Hepatocyte (in vitro differentiated cells): ENCODE results near the gene FHIP1B. TPM values are rescaled to one million over a fixed set of nuclear protein-coding genes. Genes with fewer than 3 reads are reported as not detected.
A peak's percentile ranks its signal among the peaks of the same experiment; 100 is the strongest.

Source experiments
- DNase-seq: peaks from one replicate; pipeline ENCODE4 v3.0.0-alpha.2; 2016; ENCODE audit warnings: low spot score
- H2AFZ ChIP-seq: fragments of 200-600 bp; sonication (generic); 2 replicates; pipeline ENCODE4 v1.6.0; 2016; ENCODE audit warnings: antibody characterized with exemption, mild to moderate bottlenecking
- H3K27ac ChIP-seq: fragments of 200-600 bp; sonication (generic); 2 replicates; pipeline ENCODE4 v1.5.1; 2016; ENCODE audit warnings: mild to moderate bottlenecking
- H3K27me3 ChIP-seq: fragments of 200-600 bp; sonication (generic); 2 replicates; pipeline ENCODE4 v1.6.1; 2016
- H3K36me3 ChIP-seq: fragments of 200-600 bp; sonication (generic); replicated peaks from 2 replicates; pipeline ENCODE4 v1.5.1; 2016; ENCODE audit warnings: low read depth; ENCODE audit not compliant: insufficient read depth
- H3K4me1 ChIP-seq: fragments of 200-600 bp; sonication (generic); 2 replicates; pipeline ENCODE4 v1.5.1; 2016; ENCODE audit warnings: mild to moderate bottlenecking, moderate library complexity; ENCODE audit not compliant: insufficient read depth
- H3K4me2 ChIP-seq: fragments of 200-600 bp; sonication (generic); 2 replicates; pipeline ENCODE4 v1.6.0; 2016
- H3K4me3 ChIP-seq: fragments of 200-600 bp; sonication (generic); 2 replicates; pipeline ENCODE4 v1.5.1; 2016; ENCODE audit warnings: mild to moderate bottlenecking
- H3K79me2 ChIP-seq: fragments of 200-600 bp; sonication (generic); 2 replicates; pipeline ENCODE4 v1.6.0; 2017; ENCODE audit warnings: mild to moderate bottlenecking
- H3K9me2 ChIP-seq: fragments of 200-600 bp; sonication (generic); replicated peaks from 2 replicates; pipeline ENCODE4 v1.6.0; 2017; ENCODE audit warnings: mild to moderate bottlenecking; ENCODE audit not compliant: insufficient read depth
- H3K9me3 ChIP-seq: fragments of 200-600 bp; sonication (generic); 2 replicates; pipeline ENCODE4 v1.5.1; 2016; ENCODE audit warnings: low read depth, mild to moderate bottlenecking
- H4K20me1 ChIP-seq: fragments of 200-600 bp; sonication (generic); 2 replicates; pipeline ENCODE4 v1.6.0; 2016; ENCODE audit warnings: mild to moderate bottlenecking; ENCODE audit not compliant: insufficient read depth, poor library complexity, severe bottlenecking
- EZH2 ChIP-seq: fragments of 200-600 bp; sonication (generic); IDR thresholded peaks from 2 replicates; pipeline ENCODE4 v1.6.1; 2016; ENCODE audit warnings: antibody characterized with exemption, mild to moderate bottlenecking, borderline replicate concordance
- EZH2phosphoT487 ChIP-seq: fragments of 200-600 bp; sonication (generic); IDR thresholded peaks from one replicate; pipeline ENCODE4 v1.6.1; 2018; ENCODE audit warnings: antibody characterized with exemption, mild to moderate bottlenecking, low read depth, moderate library complexity; ENCODE audit not compliant: unreplicated experiment, severe bottlenecking
- WGBS: methylation state at CpG from one replicate; pipeline ENCODE4 v1.1.6; 2016; ENCODE audit warnings: low lambda C conversion rate; ENCODE audit errors: missing lambda C conversion rate; 5-methylcytosine and 5-hydroxymethylcytosine counted together
- polyA plus RNA-seq: library from polyadenylated mRNA; unstranded; fragments of >200 nt; fragmentation: Nextera tagmentation; extraction: Ambion mirVana; gene quantifications from 2 replicates; pipeline ENCODE4 v1.2.1, GENCODE V29; 2016
- total RNA-seq: library from RNA; depleted of rRNA; stranded (reverse); fragments of >200 nt; gene quantifications from 2 replicates; pipeline ENCODE4 v1.2.3, GENCODE V29; 2014
- TF ChIP-seq, protein P1 (sequence below): fragments of 200-600 bp; sonication (generic); IDR thresholded peaks from 2 replicates; pipeline ENCODE4 v1.5.1; 2016; ENCODE audit warnings: antibody characterized with exemption, mild to moderate bottlenecking; ENCODE audit not compliant: poor library complexity

FHIP1B gene
- total and polyA plus RNA-seq, 2 experiments from 2014 or later, result 27.7 to 31.5 TPM

DNA sequence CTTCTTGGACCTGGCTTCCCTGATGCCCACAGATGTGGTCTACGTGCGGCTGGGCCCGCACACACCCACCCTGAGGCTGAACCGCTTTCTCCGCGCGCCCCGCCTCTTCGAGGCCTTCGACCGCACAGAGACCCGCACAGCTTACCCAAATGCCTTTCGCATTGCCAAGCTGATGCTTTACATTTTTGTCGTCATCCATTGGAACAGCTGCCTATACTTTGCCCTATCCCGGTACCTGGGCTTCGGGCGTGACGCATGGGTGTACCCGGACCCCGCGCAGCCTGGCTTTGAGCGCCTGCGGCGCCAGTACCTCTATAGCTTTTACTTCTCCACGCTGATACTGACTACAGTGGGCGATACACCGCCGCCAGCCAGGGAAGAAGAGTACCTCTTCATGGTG, 5.7 kb upstream of the FHIP1B start:
- H3K9me3 ChIP-seq, result no peaks in the 10 kb centered on the region
- H3K79me2 ChIP-seq, result no peaks in the 10 kb centered on the region
- no peak overlapping the region for H3K4me2 ChIP-seq
- H2AFZ ChIP-seq, result no peak overlapping the region
- H3K4me1 ChIP-seq, result no peaks in the 10 kb centered on the region
- WGBS, result 95% methylated on average over 28 of the region's 28 CpGs
- no peak for DNase-seq
- no peaks in the 10 kb centered on the region for H4K20me1 ChIP-seq
- H3K36me3 ChIP-seq, result no peaks in the 10 kb centered on the region
- H3K27me3 ChIP-seq, result no peaks in the 10 kb centered on the region
- no peak overlapping the region for H3K4me3 ChIP-seq
- no peak overlapping the region for H3K27ac ChIP-seq
- TF ChIP-seq EZH2 (no peak), EZH2phosphoT487 (no peak)
- TF ChIP-seq, protein P1, sequence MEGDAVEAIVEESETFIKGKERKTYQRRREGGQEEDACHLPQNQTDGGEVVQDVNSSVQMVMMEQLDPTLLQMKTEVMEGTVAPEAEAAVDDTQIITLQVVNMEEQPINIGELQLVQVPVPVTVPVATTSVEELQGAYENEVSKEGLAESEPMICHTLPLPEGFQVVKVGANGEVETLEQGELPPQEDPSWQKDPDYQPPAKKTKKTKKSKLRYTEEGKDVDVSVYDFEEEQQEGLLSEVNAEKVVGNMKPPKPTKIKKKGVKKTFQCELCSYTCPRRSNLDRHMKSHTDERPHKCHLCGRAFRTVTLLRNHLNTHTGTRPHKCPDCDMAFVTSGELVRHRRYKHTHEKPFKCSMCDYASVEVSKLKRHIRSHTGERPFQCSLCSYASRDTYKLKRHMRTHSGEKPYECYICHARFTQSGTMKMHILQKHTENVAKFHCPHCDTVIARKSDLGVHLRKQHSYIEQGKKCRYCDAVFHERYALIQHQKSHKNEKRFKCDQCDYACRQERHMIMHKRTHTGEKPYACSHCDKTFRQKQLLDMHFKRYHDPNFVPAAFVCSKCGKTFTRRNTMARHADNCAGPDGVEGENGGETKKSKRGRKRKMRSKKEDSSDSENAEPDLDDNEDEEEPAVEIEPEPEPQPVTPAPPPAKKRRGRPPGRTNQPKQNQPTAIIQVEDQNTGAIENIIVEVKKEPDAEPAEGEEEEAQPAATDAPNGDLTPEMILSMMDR, result no peak
- no peaks in the 10 kb centered on the region for H3K9me2 ChIP-seq

DNA sequence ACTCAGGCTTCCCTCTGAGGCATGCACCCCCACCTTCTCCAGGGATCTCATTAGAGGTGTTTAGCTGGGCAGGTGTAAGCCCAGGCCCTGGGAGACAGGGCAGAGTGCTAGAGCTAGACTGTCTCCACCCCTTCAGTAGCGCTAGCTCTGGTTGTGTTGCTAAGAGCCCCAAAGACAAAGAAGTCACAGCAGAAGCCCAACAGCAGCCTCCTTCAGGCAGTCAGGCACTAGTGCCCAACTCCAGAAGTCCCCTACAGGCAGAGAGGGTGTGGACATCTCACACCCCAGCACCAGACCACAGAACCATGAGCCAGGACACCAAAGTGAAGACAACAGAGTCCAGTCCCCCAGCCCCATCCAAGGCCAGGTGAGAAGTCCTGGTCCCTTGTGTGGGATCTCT, 4.5 kb upstream of the FHIP1B start, which contains the start of gene CNGA4:
CNGA4 (plus strand) TSS at position 188 of the 400 bp plus-strand sequence; CDS start at position 306, 118 bp downstream.
- Histone ChIP-seq H3K27ac (peak within 1 kb of the TSS; percentile 43), H3K79me2 (peaks cover 3% of the 10 kb centered on the region), H4K20me1 (no peaks in the 10 kb centered on the region), H3K4me2 (no peak within 1 kb of the TSS), H2AFZ (no peak within 1 kb of the TSS), H3K9me3 (no peaks in the 10 kb centered on the region), H3K36me3 (no peaks in the 10 kb centered on the region), H3K27me3 (no peaks in the 10 kb centered on the region), H3K9me2 (no peaks in the 10 kb centered on the region), H3K4me1 (no peaks in the 10 kb centered on the region), H3K4me3 (no peak within 1 kb of the TSS)
- peak; percentile 34 for DNase-seq
- TF ChIP-seq, protein P1, result no peak
- TF ChIP-seq EZH2phosphoT487 (no peak), EZH2 (no peak)
- WGBS, result 54% methylated on average over 1 of the region's 1 CpG

DNA sequence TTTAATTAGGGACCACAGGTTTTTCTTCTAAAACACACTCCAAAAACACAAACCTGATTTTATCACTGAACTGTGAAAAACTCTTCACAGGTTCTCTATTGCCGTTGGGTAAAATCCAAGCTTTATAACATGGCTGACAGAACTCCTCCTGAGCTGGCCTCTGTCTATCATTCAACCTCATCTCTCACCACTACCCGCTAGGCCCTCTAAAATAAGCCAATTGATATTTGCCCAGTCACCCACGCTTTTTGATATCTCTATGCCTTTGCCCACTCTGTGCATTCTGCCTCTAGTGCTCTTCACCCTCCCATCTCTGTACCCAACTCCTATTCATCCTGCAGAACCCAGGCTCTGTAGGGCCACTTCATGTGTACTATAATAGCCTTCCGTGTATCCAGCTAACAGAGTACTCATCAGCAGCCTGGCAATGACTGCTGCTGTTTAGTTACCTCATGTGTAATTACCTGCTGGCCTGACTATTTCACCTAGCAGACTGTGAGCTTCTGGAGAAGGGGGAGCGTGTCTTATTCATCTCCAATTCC, 3.4 kb upstream of the FHIP1B start:
- no peak for DNase-seq
- 86% methylated on average over 5 of the region's 5 CpGs for WGBS
- no peaks in the 10 kb centered on the region for H3K36me3 ChIP-seq

More for the DNA sequence above, 3.4 kb upstream of the FHIP1B start:
- TF ChIP-seq EZH2phosphoT487 (no peak), EZH2 (no peak)
- TF ChIP-seq, protein P1, result no peak
- Histone ChIP-seq H4K20me1 (no peaks in the 10 kb centered on the region), H3K9me2 (no peaks in the 10 kb centered on the region), H3K79me2 (peaks cover 13% of the 10 kb centered on the region), H3K4me1 (peaks cover 9% of the 10 kb centered on the region), H3K9me3 (no peaks in the 10 kb centered on the region), H3K27ac (peak overlapping the region; percentile 33), H2AFZ (no peak overlapping the region), H3K4me3 (no peak overlapping the region), H3K27me3 (no peaks in the 10 kb centered on the region), H3K4me2 (no peak overlapping the region)
